Stimulated activated naive B cell treated with anti-CD40 and anti-IgM and Interleukin-4, amounts not matched to agents 10 μg/mL and 1 μg/mL and 100 μg/mL, for 72 hours (primary cell): ENCODE measurements around the gene TAS1R1.
"Not testable (repeated sequence)": the region's sequence is repeated elsewhere in the genome, so short reads cannot be mapped to it uniquely, and the experiment has no call there.

ENCODE experiments used
- ATAC-seq, 2 donors: fragments of 150-1000 bp; cut with Tn5 transposase; replicated peaks; 2 replicates each; pipeline ENCODE4 v1.10.0; 2021; ENCODE audit warnings: moderate library complexity in 1 of 2
- DNase-seq: peaks from one replicate; pipeline ENCODE4 v3.0.0; 2021
- H3K27ac Mint-ChIP-seq: one replicate; pipeline ENCODE4 v1.8.0; 2022; ENCODE audit warnings: mild to moderate bottlenecking, mixed read lengths
- H3K27me3 Mint-ChIP-seq, 2 donors: one replicate each; pipeline ENCODE4 v1.8.0; 2022; ENCODE audit warnings: mixed read lengths in 2 of 2
- H3K36me3 Mint-ChIP-seq, 2 donors: one replicate each; pipeline ENCODE4 v1.8.0; 2022; ENCODE audit warnings: mixed read lengths in 2 of 2, mild to moderate bottlenecking in 1 of 2
- H3K4me1 Mint-ChIP-seq, 2 donors: one replicate each; pipeline ENCODE4 v1.8.0; 2022; ENCODE audit warnings: mixed read lengths in 2 of 2, mild to moderate bottlenecking in 1 of 2
- H3K4me3 Mint-ChIP-seq, 2 donors: one replicate each; pipeline ENCODE4 v1.8.0; 2022; ENCODE audit warnings: mild to moderate bottlenecking in 2 of 2, mixed read lengths in 2 of 2, moderate library complexity in 1 of 2
- H3K9me3 Mint-ChIP-seq, 2 donors: one replicate each; pipeline ENCODE4 v1.8.0; 2022; ENCODE audit warnings: mixed read lengths in 2 of 2, mild to moderate bottlenecking in 1 of 2

The TAS1R1 gene

GRCh38 chr1:6535214-6535613 lies 19.9 kb upstream of the TAS1R1 start:
- no peaks in the 10 kb centered on the region for H3K27me3 Mint-ChIP-seq
- H3K27ac Mint-ChIP-seq, result peak overlapping the region; percentile 37
- H3K36me3 Mint-ChIP-seq, result peaks cover 39 to 54% of the 10 kb centered on the region in 2 donors
- DNase-seq (no peak), ATAC-seq (no peak)
- no peak overlapping the region for H3K4me3 Mint-ChIP-seq
- H3K9me3 Mint-ChIP-seq, result no peaks in the 10 kb centered on the region
- peaks cover 5 to 10% of the 10 kb centered on the region in 2 donors for H3K4me1 Mint-ChIP-seq

- peaks cover 5 to 10% of the 10 kb centered on the region in 2 donors for H3K4me1 Mint-ChIP-seq
- H3K36me3 Mint-ChIP-seq, result peaks cover 34 to 51% of the 10 kb centered on the region in 2 donors
- DNase-seq (no peak), ATAC-seq (no peak)
- no peaks in the 10 kb centered on the region for H3K27me3 Mint-ChIP-seq
- H3K27ac Mint-ChIP-seq, result no peak overlapping the region
- no peaks in the 10 kb centered on the region for H3K9me3 Mint-ChIP-seq
- H3K4me3 Mint-ChIP-seq, result no peak overlapping the region
These were observed 18.8 kb upstream of the TAS1R1 start for GRCh38 chr1:6536291-6536690.

GRCh38 chr1:6538956-6539355 lies 16.2 kb upstream of the TAS1R1 start:
- Mint-ChIP-seq H3K4me3 (no peak overlapping the region), H3K4me1 (peaks cover 5 to 10% of the 10 kb centered on the region in 2 donors), H3K36me3 (peaks cover 28 to 38% of the 10 kb centered on the region in 2 donors), H3K27ac (no peak overlapping the region), H3K27me3 (no peaks in the 10 kb centered on the region), H3K9me3 (no peaks in the 10 kb centered on the region)
- DNase-seq (no peak), ATAC-seq (no peak)

GRCh38 chr1:6544831-6545230 lies 10.3 kb upstream of the TAS1R1 start:
- ATAC-seq (no peak), DNase-seq (no peak)
- H3K4me3 Mint-ChIP-seq, result no peak overlapping the region
- no peak overlapping the region for H3K27ac Mint-ChIP-seq
- H3K9me3 Mint-ChIP-seq, result no peaks in the 10 kb centered on the region
- H3K36me3 Mint-ChIP-seq, result peaks cover 35 to 36% of the 10 kb centered on the region in 2 donors
- H3K4me1 Mint-ChIP-seq, result peaks cover 16 to 24% of the 10 kb centered on the region in 2 donors
- H3K27me3 Mint-ChIP-seq, result no peaks in the 10 kb centered on the region

GRCh38 chr1:6545276-6546112 lies 9.6 kb upstream of the TAS1R1 start:
- Mint-ChIP-seq H3K27me3 (no peaks in the 10 kb centered on the region), H3K4me1 (peaks cover 16 to 24% of the 10 kb centered on the region in 2 donors), H3K27ac (no peak overlapping the region), H3K9me3 (no peaks in the 10 kb centered on the region), H3K36me3 (peaks cover 35 to 37% of the 10 kb centered on the region in 2 donors), H3K4me3 (no peak overlapping the region)
- DNase-seq, result no peak
- no peak for ATAC-seq

DNA sequence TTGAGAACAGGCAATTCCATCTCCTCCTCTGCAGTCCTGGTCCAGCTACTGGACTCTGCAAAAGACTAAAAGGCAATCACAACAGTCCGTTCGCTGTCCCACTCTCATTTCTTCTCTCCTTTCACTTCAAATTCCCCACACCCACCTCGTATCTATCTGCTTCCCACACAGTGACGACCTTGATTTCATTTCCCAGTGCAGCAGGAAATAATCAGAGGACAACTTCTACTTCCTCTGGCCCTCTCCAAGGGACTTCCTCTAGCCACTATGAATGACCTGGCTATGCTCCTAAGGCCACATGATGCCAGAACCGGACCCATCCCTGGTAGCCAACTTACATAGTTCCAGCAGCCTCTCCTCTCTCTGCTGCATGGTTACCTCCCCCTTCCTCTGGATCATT lies 8.8 kb upstream of the TAS1R1 start:
- H3K36me3 Mint-ChIP-seq, result peaks cover 31 to 32% of the 10 kb centered on the region in 2 donors
- H3K27ac Mint-ChIP-seq, result no peak overlapping the region
- H3K9me3 Mint-ChIP-seq, result no peaks in the 10 kb centered on the region
- ATAC-seq (no peak), DNase-seq (no peak)
- peaks cover 16 to 24% of the 10 kb centered on the region in 2 donors for H3K4me1 Mint-ChIP-seq
- no peaks in the 10 kb centered on the region for H3K27me3 Mint-ChIP-seq
- H3K4me3 Mint-ChIP-seq, result no peak overlapping the region

DNA sequence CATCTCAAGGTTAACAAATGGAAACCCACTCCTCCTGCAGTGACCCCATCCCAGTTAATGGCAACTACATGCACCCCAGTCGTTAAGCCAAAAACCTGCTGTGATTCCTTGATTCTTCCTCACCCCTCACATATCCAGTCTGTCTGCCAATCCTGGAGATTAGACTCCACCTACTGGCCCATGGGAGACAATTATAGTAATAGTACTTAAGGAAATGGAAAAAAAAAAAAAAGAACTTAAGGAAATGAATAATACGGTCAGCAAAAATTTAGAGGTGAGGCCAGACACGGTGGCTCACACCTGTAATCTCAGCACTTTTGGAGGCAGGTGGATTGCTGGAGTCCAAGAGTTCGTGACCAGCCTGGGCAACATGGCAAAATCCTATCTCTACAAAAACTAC lies 7.8 kb upstream of the TAS1R1 start:
- no peak for ATAC-seq
- Mint-ChIP-seq H3K4me3 (no peak overlapping the region), H3K27me3 (no peaks in the 10 kb centered on the region), H3K36me3 (peaks cover 30 to 31% of the 10 kb centered on the region in 2 donors), H3K4me1 (peaks cover 18 to 30% of the 10 kb centered on the region in 2 donors), H3K9me3 (no peaks in the 10 kb centered on the region), H3K27ac (no peak overlapping the region)
- DNase-seq, result no peak

- Mint-ChIP-seq H3K4me1 (peaks cover 9 to 27% of the 10 kb centered on the region in 2 donors), H3K36me3 (peaks cover 4 to 6% of the 10 kb centered on the region in 2 donors), H3K9me3 (no peaks in the 10 kb centered on the region), H3K27ac (peak within 1 kb of the TSS; percentile 88), H3K4me3 (peak within 1 kb of the TSS; percentile 80 to 84), H3K27me3 (no peaks in the 10 kb centered on the region)
- ATAC-seq, result peak; percentile 99
- peak; percentile 95 for DNase-seq
These were observed 838 bp upstream of the TAS1R1 start, which contains the start of gene NOL9 for GRCh38 chr1:6554031-6554906. Gene NOL9 (minus strand): TSS chr1:6554513. CDS start chr1:6554502, 11 bp downstream.

- no peak overlapping the region for H3K27ac Mint-ChIP-seq
- ATAC-seq, result no peak
These were observed 2.5 kb downstream of the TAS1R1 start for GRCh38 chr1:6557597-6557996.

DNA sequence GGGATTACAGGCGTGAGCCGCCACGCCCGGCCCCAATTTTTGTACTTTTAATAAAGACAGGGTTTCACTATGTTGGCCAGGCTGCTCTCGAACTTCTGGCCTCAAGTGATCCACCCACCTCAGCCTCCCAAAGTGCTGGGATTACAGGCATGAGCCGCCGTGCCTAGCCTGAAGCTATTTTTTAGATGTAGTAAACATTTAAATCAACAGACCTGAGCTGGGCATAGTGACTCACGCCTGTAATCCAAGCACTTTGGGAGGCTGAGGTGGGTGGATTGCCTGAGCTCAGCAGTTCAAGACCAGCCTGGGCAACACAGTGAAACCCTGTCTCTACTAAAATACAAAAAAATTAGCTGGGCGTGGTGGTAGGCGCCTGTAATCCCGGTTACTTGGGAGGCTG lies 4.1 kb downstream of the TAS1R1 start:
- DNase-seq, H3K36me3 Mint-ChIP-seq, H3K4me1 Mint-ChIP-seq, H3K27me3 Mint-ChIP-seq, H3K9me3 Mint-ChIP-seq, H3K4me3 Mint-ChIP-seq, H3K27ac Mint-ChIP-seq, ATAC-seq: not testable (repeated sequence)

More at GRCh38 chr1:6557597-6557996, 2.5 kb downstream of the TAS1R1 start:
- H3K9me3 Mint-ChIP-seq, result no peaks in the 10 kb centered on the region
- H3K4me3 Mint-ChIP-seq, result no peak overlapping the region
- peaks cover 0 to 4% of the 10 kb centered on the region in 2 donors for H3K27me3 Mint-ChIP-seq
- no peak for DNase-seq
- H3K36me3 Mint-ChIP-seq, result peaks cover 2 to 4% of the 10 kb centered on the region in 2 donors
- peaks cover 6 to 20% of the 10 kb centered on the region in 2 donors for H3K4me1 Mint-ChIP-seq

- DNase-seq (no peak), ATAC-seq (no peak)
- Mint-ChIP-seq H3K36me3 (no peaks in the 10 kb centered on the region), H3K4me1 (peaks cover 0 to 3% of the 10 kb centered on the region in 2 donors), H3K4me3 (no peak overlapping the region), H3K9me3 (no peaks in the 10 kb centered on the region), H3K27me3 (peaks cover 0 to 4% of the 10 kb centered on the region in 2 donors), H3K27ac (no peak overlapping the region)
These were observed 5.2 kb downstream of the TAS1R1 start for GRCh38 chr1:6560267-6560666.

- ATAC-seq (no peak), DNase-seq (no peak)
- H3K4me1 Mint-ChIP-seq, result peaks cover 4 to 7% of the 10 kb centered on the region in 2 donors
- peaks cover 5% of the 10 kb centered on the region in 2 donors for H3K36me3 Mint-ChIP-seq
- H3K27ac Mint-ChIP-seq, result no peak overlapping the region
- H3K27me3 Mint-ChIP-seq, result peaks cover 24 to 36% of the 10 kb centered on the region in 2 donors
- no peak overlapping the region for H3K4me3 Mint-ChIP-seq
- peaks cover 0 to 3% of the 10 kb centered on the region in 2 donors for H3K9me3 Mint-ChIP-seq
These were observed 13.9 kb downstream of the TAS1R1 start for GRCh38 chr1:6569033-6569432.

GRCh38 chr1:6570100-6570499 lies 15.0 kb downstream of the TAS1R1 start:
- Mint-ChIP-seq H3K27ac (no peak overlapping the region), H3K9me3 (peaks cover 0 to 3% of the 10 kb centered on the region in 2 donors), H3K27me3 (peaks cover 24 to 41% of the 10 kb centered on the region in 2 donors), H3K4me3 (no peak overlapping the region), H3K36me3 (peaks cover 5% of the 10 kb centered on the region in 2 donors), H3K4me1 (peaks cover 4 to 7% of the 10 kb centered on the region in 2 donors)
- ATAC-seq (no peak), DNase-seq (no peak)

GRCh38 chr1:6570987-6571386 lies 15.9 kb downstream of the TAS1R1 start:
- H3K27me3 Mint-ChIP-seq, result peaks cover 24 to 41% of the 10 kb centered on the region in 2 donors
- peaks cover 4 to 7% of the 10 kb centered on the region in 2 donors for H3K4me1 Mint-ChIP-seq
- ATAC-seq (no peak), DNase-seq (no peak)
- peaks cover 0 to 3% of the 10 kb centered on the region in 2 donors for H3K9me3 Mint-ChIP-seq
- H3K27ac Mint-ChIP-seq, result no peak overlapping the region
- H3K4me3 Mint-ChIP-seq, result no peak overlapping the region
- peaks cover 5% of the 10 kb centered on the region in 2 donors for H3K36me3 Mint-ChIP-seq
